Measurements from ENCODE around the gene WWTR1. TPM values are rescaled to one million over a fixed set of nuclear protein-coding genes. Genes with fewer than 3 reads are reported as not detected.

WWTR1 gene
- total and polyA plus RNA-seq, 2 of the 8 experiments (the other 6 are each of a cell fraction or from before 2014, with no cell fraction given): 15.7 to 18.6 TPM

GRCh38 chr3:149625795-149626194 lies 32.0 kb downstream of the WWTR1 start:
- Histone ChIP-seq H3K27me3 (replicated peaks in 1 of 4; ENCODE audit: control insufficient read depth in 3 of 4, extremely low read depth in 1 of 4, insufficient read depth in 3 of 4, low read length in 3 of 4) (no peaks in the 10 kb centered on the region), H4K8ac (ENCODE audit: extremely low read depth, insufficient read depth, low read length) (no peak overlapping the region), H4K91ac (replicated peaks; ENCODE audit: insufficient read length, low read length) (no peak overlapping the region), H2BK120ac (replicated peaks; ENCODE audit: low read depth, low read length) (no peak overlapping the region), H3K9ac (replicated peaks in 1 of 4; ENCODE audit: extremely low read depth in 1 of 4, low read depth in 3 of 4, low read length in 3 of 4) (no peak overlapping the region), H4K5ac (ENCODE audit: insufficient read length, low read depth, low read length) (no peak overlapping the region), H2AFZ (ENCODE audit: low read length) (no peak overlapping the region), H3K4ac (replicated peaks; ENCODE audit: insufficient read length, low read depth, low read length) (peak overlapping the region; percentile 65), H4K20me1 (replicated peaks in 1 of 2; ENCODE audit: control insufficient read depth in 1 of 2, insufficient read depth in 2 of 2, low read length in 2 of 2) (peaks cover 0 to 2% of the 10 kb centered on the region in 2 experiments), H3K23me2 (ENCODE audit: low read depth, low read length) (no peaks in the 10 kb centered on the region), H3K79me2 (ENCODE audit: control insufficient read depth in 1 of 2, insufficient read depth in 2 of 2, low read length in 2 of 2) (peaks cover 0 to 44% of the 10 kb centered on the region in 2 experiments; a peak in 2 of 4 replicates), H3K27ac (ENCODE audit: low read depth, low read length) (no peak overlapping the region), H2BK20ac (ENCODE audit: low read length) (no peak overlapping the region), H3K18ac (ENCODE audit: extremely low read depth, low read length) (no peak overlapping the region), H2BK15ac (ENCODE audit: low read length) (no peak overlapping the region), H3K4me3 (ENCODE audit: extremely low read depth in 1 of 4, insufficient read depth in 2 of 4, low read depth in 3 of 4, low read length in 4 of 4) (no peak overlapping the region), H3K14ac (ENCODE audit: insufficient read length) (no peak overlapping the region), H3K56ac (replicated peaks; ENCODE audit: insufficient read length, low read depth, low read length) (no peak overlapping the region), H2BK12ac (ENCODE audit: low read depth, low read length) (no peak overlapping the region), H3K4me1 (replicated peaks in 1 of 4; ENCODE audit: control insufficient read depth in 3 of 4, insufficient read depth in 4 of 4, low read length in 3 of 4) (peaks cover 0 to 9% (median 4%) of the 10 kb centered on the region in 4 experiments; a peak in 2 of 7 replicates), H3K36me3 (ENCODE audit: control insufficient read depth in 2 of 4, insufficient read depth in 4 of 4, low read length in 3 of 4) (no peaks in the 10 kb centered on the region), H2AK5ac (ENCODE audit: low read depth, low read length) (no peak overlapping the region), H3K79me1 (ENCODE audit: low read depth, low read length) (peaks cover 10% of the 10 kb centered on the region), H2BK5ac (ENCODE audit: low read depth, low read length) (no peak overlapping the region), H3K4me2 (ENCODE audit: insufficient read depth in 1 of 2, low read depth in 2 of 2, low read length in 2 of 2) (no peak overlapping the region), H3K23ac (ENCODE audit: insufficient read length) (no peak overlapping the region), H3K9me3 (ENCODE audit: insufficient read depth in 2 of 2, low read depth in 1 of 2, low read length in 1 of 2) (no peaks in the 10 kb centered on the region)
- POLR2A ChIA-PET (ENCODE audit: partially characterized antibody): no interaction called here
- CTCF ChIA-PET (ENCODE audit: partially characterized antibody): interaction anchor here (0.6 to 2.1 kb wide), 3 partner anchors 57 to 1272 kb away, joined by 3 to 7 read pairs (median 3); no protein-coding TSS in a partner anchor
- DNase-seq (ENCODE audit: low read depth in 1 of 2, low spot score in 2 of 2) (no peak), FAIRE-seq (no peak)
- WGBS, 2 experiments (ENCODE audit: extremely low coverage in 1 of 2, insufficient coverage in 1 of 2, insufficient read length in 1 of 2, insufficient replicate concordance in 2 of 2, low coverage in 1 of 2, low lambda C conversion rate in 2 of 2, missing lambda C conversion rate in 1 of 2): 92% methylated on average over 4 of the region's 4 CpGs; no CpG with 5 or more reads in 1 of the 2 experiments
- no peak for TF ChIP-seq RFX5 (IDR thresholded peaks at IDR 0.05; ENCODE audit: borderline replicate concordance, low read depth, low read length)
- no peak for TF ChIP-seq SUZ12 (IDR thresholded peaks at IDR 0.05; ENCODE audit: low read length)
- no peak for TF ChIP-seq SIRT6 (IDR thresholded peaks at IDR 0.05; ENCODE audit: low read length)
- TF ChIP-seq CTBP2 (IDR thresholded peaks at IDR 0.05; ENCODE audit: borderline replicate concordance, insufficient read depth, insufficient read length, low read length): no peak
- no peak for TF ChIP-seq KDM4A (IDR thresholded peaks at IDR 0.05; ENCODE audit: low read depth, low read length, severe bottlenecking)
- TF ChIP-seq RBBP5 (IDR thresholded peaks at IDR 0.05; ENCODE audit: borderline replicate concordance, low read depth, low read length): no peak
- no peak for TF ChIP-seq HDAC2 (IDR thresholded peaks at IDR 0.05; ENCODE audit: borderline replicate concordance in 1 of 2, low read depth in 2 of 2, low read length in 2 of 2)
- TF ChIP-seq YY1 (IDR thresholded peaks at IDR 0.05; ENCODE audit: low read depth, low read length): no peak
- TF ChIP-seq TBP (IDR thresholded peaks at IDR 0.05; ENCODE audit: low read depth, low read length): no peak
- no peak for TF ChIP-seq RNF2 (IDR thresholded peaks at IDR 0.05; ENCODE audit: borderline replicate concordance, low read depth, low read length, missing control alignments, poor library complexity, severe bottlenecking)
- no peak for TF ChIP-seq RXRA (IDR thresholded peaks at IDR 0.05; ENCODE audit: insufficient read depth, low read depth, low read length)
- TF ChIP-seq CEBPB (IDR thresholded peaks at IDR 0.05; ENCODE audit: low read depth, low read length): no peak
- TF ChIP-seq CBX8 (IDR thresholded peaks at IDR 0.05; ENCODE audit: borderline replicate concordance, low read depth, low read length): no peak
- TF ChIP-seq JUND (IDR thresholded peaks at IDR 0.05; ENCODE audit: low read length): no peak
